T-helper 1 cell (primary cell): Measurements from ENCODE around the gene PLPP7.

Experiments used
- DNase-seq, 5 donors: peaks; one replicate each; pipeline ENCODE4 v3.0.0-alpha.2; 2012 to 2020

The PLPP7 gene

DNA sequence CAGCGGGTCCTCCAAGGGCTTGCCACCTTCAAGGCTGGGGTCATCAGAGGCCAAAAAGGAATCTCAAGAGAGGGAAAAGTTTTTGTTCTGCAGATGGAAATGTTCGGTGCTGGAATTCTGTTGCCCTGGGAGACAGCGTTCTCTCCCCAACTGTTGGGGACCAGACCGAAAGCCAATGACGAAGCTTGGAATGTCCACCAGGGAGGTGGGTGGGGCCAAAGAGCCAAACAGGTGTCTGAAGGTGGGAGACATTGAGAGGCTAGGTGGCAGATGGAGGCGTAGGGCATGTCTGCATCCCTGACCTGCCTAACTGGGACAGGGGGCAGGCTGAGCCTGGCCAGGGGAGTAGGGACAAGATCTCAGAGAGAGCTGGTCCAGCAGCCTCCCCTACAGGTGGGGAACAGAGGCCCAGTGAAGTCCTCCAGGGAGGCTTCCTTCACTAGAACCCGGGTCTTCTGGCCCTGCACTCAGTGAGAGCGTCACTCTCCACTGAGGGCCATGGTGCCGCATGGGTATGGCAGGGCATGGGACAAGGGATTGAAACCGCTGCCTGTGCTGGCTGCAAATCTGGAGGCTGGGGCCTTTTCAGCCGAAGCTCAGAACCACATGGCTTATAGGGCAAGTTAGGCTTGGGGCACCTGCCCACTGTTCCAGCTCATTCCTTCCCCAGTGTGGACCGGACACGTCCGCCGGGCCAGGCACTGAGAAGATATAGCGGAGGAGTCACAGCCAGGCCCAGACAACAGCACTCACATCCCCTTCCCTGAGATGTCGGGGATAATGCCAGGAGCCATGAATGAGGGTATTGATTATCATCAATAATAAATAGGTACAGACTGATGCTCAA, 8.2 kb upstream of the PLPP7 start:
- no peak for DNase-seq

DNA sequence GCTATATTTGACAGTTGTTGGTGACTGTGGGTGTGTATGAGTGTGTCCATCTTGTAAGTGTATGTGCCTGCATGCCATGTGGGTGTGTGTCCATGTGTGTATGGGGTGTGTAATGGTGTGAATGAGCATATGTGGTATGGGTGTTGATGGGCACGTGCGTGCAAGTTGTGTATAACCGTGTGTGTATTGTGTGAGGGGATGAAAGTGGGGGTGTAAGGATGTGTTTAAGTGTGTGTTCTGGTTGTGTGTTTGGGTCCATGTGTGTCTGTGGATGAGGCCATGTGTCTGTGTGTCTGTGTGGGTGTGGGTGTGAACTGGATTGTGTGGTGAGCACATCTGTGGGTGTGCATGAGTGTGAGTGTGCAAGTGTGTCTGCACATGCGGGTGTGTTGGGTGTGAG, 7.3 kb upstream of the PLPP7 start:
- DNase-seq: no peak

DNA sequence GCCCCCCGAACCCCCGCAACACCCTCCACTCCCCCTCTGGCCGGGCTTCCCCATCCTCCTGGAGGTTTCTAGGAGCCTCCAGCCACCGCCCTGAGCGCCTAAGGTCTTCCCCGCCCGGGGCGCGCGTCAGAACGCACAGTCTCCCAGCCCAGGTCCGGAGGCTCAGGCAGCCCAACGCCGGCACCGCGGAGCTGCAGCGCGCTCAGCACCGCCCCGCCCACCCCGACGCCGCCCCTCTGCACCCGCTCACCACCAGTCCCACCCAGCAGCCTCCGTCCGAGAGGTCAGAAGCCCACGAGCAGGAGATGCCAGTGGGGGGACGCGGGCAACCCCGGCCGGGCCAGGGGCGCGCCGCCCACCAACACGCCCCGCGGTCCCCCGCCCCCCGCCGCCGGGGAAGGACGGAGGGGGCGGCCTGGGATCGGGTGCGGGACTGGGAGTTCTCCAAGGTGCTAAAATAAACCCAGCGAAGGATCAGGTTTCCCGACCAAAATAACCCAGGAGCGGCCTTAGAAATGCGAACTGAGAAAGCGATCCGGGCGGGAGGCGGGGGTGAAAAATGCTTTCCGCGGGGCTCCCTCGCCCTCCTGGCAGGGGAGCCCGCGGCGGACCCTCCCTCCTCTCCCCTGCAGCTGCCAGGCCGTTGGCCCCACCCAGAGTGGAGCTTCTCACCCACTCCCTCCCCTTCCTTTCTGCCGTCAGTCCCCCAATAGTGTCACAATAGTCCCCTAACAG, 6.7 kb upstream of the PLPP7 start:
- no peak for DNase-seq

DNA sequence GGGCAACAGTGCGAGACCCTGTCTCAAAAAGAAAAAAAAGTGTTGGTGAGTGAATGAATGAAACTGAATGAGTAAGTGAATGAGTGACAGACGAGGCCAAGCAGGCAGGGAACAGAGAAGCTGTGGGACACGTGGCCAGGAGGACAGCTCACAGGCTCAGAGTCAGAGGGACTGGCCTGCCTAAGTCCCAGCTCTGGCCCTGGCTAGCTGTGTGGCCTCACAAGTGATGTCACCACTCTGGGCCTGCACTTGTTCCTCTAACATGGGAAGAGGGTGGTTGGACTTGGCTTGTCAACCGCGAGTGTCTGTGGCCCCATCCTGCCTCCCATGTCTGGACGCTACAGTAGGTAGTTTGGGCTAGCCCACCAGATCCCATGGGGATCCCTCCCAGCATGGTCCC, 4.7 kb upstream of the PLPP7 start:
- DNase-seq: no peak

DNA sequence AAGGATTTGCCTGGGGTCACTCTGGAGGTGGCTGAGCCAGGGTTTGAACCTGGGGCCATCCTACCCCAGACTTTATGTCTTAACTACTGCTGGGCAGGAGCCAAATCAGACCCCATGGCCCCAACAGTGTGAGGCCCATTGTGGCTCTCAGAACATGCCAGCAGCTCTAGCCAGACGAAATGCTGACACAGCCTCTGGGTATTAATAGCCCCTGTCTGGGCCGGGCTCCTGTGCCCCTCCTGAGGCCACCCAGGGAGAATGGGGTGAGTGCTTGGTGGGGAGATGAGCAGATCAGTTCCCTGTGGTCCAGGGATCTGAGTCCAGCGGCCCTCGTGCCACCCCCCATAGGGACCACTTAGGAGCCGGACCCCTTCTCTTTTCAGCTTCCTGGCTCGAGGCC, 2.2 kb upstream of the PLPP7 start:
- no peak for DNase-seq

DNA sequence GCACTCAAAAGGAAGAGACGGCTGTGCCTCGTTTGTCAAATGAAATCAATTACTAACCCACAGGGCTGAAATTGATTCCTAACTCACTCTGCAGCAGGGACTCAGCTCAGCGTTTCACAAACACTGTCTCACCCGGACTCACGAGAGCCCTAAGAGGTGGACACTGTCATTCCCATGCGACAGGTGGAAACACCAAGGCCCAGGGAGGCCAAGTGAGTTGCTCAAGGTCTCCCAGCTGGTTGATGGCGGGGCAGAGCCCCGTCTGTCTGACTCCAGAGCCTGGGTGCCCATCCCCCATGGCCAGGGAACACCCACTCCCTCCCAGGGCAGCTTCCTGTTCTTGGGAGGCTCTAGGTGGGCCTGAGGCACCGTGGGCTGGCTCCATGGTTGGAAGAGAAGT, 1.3 kb upstream of the PLPP7 start:
- no peak for DNase-seq

DNA sequence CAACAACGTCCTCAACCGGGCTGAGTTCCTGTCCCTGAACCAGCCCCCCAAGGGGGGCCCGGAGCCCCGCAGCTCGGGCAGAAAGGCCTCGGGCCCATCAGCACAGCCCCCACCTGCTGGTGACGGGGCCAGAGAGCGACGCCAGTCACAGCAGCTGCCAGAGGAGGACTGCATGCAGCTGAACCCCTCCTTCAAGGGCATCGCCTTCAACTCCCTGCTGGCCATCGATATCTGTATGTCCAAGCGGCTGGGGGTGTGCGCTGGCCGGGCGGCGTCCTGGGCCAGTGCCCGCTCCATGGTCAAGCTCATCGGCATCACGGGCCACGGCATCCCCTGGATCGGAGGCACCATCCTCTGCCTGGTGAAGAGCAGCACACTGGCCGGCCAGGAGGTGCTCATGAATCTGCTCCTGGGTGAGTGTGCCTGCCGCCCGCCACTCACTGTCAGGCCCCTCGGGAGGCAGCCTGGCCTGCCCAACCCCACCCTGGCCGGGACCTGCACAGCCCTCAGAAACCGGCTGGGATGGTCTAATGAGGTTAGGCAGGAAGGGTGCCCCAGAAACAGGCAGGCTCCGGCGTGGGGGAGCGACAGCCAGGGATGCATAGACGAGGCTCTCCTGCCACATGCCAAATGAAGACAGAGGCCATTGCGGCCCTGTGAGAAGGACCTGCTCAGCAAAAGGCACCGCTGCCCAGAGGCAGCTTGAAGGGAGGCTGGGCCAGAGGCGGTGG, 678 bp downstream of the PLPP7 start:
- DNase-seq: no peak

DNA sequence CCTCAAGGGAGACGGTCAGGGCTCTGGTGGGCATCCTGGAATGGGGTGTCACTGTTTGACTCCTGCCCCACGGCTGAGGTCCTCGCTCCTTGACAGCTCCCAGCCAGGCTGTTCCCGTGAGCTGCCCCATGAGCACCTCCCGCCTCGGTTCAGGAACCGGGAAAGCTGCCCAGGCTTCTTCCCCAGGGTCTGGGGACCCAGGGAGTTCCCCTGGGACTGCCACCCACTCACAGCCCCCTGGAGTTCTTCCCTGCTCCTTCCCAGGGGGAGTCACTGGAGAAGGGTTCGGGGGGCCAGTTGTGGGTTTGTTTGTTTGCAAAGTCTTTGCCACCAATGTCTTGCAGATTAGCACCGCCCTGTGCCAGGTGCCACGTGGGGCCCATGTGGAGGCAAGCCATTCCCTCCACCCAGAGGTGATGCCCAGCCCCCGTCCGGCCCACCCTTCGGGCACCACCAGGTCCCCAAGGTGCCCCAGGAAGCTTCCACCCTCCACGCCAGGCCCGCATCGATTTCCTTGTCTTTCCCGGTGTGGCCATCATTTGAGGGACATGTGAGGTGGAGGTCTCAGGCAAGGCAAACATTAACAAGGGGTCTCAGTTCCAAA, 1.3 kb downstream of the PLPP7 start:
- DNase-seq: no peak

DNA sequence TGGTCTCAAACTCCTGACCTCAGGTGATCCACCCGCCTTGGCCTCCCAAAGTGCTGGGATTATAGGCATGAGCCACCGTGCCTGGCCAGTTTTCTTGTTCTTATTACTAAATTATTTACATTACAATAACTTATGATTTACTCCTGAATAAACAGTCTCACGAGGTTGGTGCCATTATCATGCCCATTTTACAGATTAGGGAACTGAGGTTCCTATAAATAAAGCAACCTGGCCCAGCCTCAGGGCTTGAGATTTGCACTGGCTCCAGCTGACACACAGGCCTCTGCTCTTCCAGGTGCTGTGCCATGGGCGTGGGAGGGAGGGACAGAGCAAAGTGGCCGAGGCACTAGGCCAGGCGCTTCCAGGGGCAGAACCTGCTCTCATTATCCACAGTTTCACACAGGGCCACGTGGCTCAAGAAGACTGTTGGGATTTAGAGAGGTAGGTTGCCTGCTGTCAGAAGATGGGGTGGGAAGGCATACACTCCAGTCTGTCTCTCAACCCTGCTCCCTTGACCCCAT, 2.3 kb downstream of the PLPP7 start:
- DNase-seq: no peak

DNA sequence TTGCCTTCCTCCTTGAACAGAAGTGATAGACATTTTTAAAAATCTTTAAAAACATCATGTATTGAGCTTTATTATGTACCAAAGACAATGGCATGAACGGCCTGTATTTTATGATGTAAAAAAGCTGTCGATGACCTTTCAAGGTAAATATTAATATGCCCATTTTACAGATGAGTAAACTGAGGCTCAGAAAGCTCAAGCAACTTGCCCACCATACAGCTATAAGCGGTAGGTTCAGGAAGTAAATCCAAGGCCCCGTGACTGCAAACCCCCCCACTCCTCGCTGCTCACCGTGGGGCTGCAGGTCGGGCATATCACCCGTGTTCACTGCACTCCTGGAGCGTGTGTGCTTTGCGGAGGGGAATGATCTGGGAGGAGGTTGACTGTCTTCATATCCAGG, 3.4 kb downstream of the PLPP7 start:
- no peak for DNase-seq

DNA sequence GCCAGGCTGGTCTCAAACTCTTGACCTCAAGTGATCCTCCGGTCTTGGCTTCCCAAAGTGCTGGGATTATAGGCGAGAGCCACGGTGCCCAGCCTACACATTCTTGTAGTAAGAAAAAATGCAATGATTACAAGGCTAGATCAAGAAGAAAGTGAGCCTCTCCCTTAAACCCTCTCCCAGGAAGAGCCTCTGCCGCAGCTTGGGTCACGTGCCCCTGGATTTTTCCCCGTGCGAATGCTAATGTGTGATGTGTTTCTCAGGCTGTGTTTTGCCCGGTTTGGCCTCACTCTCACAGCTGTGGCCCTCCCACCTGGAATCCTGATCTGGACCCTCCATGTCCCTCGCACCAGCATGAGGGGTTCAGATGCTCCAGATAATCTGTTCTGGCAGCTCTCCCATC, 6.9 kb downstream of the PLPP7 start:
- no peak for DNase-seq

DNA sequence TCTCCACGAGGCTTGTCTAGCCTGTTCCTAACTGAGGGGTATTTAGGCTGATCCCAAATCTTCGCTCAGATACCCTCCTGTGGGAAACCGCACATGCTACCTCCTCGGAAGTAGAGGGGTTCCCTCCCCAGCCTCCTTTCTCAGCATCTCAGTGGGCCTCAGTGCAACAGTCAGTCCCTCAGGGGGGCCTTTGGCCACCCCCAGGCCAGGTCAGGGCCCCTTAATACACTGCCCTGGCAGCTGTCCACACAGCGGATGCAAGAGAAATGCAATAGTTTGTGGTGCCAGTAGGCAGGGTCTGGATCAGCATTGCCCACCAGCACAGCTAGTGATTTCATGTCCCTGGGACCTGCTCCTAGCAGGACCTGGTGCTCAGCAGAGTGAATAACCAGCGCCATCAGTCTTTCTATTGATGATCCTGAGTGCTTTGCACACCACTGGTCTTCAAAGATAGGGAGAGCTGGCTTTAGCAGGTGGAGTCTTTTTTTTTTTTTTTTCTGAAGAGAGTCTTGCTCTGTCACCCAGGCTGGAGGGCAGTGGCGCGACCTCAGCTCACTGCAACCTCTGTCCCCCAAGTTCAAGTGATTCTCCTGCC, 7.5 kb downstream of the PLPP7 start:
- DNase-seq: no peak

DNA sequence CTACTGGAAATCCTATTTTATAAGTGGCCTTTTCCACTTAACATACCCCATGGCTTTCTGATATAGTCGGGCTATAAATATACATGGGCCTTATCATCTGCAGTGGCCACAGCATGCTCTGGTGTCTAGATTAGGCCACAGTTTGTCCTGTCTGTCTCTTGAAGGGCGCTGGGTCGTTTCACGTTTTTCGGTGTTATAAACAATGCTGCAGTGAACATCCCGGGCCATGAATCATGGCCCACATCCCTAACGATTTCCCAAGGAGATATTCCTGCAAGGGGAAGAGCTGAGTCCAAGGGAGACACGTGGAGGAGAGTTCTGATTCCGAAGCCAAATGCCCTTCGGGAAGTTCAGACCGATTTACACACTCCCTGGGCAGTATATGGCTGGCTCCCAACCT, 8.4 kb downstream of the PLPP7 start:
- DNase-seq: no peak

DNA sequence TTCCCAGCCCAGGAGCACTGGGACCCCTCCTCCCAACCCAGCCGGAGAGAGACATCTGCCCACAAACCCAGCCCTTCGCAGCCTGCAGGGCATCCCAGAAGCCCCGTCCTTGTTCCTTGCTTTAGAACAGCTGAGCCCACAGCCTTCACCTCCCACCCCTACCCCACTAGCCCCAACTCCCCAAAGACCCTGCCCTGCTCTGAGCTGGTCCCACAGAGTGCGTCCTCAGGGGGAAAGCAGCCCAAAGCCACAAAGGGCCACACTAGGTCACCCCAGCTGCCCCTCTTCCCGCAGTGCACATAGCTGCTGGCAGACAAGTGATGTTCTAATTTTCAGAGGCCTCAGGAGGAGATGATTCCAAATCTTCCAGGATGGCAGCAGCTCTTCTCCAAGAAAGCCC, 8.8 kb downstream of the PLPP7 start:
- DNase-seq: no peak

DNA sequence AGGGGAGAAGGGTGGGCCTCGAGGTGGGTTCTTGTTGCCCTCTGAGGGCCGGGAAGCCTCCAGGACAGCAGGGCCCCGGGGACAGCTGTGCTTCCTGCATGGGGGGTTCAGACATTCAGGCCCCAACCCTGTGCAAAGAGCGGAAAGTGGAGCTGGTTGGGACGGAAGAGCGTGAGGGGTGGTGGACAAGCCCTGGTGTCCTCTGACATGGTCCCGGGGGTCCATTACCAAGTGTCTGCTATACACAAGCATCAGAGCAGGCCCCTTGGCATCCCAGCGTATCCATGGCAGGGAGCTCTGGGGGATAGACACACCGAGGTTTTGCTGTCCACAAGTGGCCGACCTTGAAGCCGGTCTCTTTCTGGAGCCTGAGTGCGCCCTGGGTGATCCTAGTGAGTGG, 9.3 kb downstream of the PLPP7 start:
- no peak for DNase-seq

DNA sequence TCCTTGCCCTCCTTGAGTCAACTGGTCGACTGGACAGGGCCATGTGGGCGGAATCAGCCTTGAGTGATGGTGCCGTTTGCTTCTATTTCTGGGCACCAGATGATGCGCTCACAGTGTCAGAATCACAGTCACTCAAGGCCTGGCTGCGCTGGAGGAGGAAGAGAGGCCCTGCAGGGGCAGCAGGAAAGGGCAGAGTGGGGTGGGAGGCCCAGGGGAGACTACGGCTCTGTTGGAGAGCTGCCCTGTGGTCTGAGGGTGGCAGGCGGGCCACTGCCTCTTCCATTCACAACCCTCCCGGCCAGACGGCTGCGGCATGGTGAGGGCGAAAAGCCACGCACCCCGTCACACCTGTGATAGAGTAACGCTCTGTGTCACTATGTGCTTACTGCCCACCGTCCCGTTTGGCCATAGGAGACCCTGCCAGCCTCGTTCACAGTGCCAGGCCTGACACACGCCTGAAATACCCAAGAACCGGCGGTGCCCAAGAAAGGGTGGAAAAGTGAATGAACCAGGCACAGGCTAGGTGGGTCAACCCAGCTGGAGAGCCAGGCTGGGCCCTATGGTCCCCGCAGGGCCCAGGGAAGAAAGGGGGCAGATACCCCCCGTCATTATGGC, 9.9 kb downstream of the PLPP7 start:
- no peak for DNase-seq

DNA sequence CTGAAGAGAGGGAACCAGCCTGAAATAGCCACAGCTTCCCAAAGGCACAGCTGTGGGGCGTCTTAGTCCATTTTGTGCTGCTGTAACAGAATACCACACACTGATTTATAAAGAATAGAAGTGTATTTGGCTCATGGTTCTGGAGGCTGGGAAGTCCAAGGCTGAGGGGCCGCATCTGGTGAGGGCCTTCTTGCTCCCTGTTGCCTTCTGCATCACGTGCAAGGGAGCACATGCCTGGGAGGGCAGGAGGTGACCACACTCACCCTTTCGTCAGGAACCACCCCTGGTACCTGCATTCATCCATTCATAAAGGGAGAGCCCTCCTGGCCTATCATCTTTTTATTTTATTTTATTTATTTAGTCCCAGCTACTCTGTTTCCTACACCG, 10.4 kb downstream of the PLPP7 start:
- no peak for DNase-seq

DNA sequence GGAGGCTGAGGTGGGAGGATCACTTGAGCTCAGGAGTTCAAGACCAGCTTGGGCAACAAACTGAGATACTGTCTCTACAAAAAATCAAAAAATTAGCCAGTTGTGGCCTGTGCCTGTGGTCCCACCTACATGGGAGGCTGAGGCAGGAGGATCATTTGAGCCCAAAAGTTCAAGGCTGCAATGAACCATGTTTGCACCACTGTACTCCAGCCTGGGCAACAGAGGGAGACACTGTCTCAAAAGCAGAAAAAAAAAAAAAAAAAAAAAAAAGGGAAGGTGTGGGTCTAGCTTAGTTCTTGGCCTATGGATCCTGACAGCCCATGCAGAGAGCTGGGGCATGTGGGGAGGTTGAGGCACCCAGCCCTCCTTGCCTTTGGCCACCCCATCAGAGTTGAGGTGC, 10.9 kb downstream of the PLPP7 start:
- no peak for DNase-seq

DNA sequence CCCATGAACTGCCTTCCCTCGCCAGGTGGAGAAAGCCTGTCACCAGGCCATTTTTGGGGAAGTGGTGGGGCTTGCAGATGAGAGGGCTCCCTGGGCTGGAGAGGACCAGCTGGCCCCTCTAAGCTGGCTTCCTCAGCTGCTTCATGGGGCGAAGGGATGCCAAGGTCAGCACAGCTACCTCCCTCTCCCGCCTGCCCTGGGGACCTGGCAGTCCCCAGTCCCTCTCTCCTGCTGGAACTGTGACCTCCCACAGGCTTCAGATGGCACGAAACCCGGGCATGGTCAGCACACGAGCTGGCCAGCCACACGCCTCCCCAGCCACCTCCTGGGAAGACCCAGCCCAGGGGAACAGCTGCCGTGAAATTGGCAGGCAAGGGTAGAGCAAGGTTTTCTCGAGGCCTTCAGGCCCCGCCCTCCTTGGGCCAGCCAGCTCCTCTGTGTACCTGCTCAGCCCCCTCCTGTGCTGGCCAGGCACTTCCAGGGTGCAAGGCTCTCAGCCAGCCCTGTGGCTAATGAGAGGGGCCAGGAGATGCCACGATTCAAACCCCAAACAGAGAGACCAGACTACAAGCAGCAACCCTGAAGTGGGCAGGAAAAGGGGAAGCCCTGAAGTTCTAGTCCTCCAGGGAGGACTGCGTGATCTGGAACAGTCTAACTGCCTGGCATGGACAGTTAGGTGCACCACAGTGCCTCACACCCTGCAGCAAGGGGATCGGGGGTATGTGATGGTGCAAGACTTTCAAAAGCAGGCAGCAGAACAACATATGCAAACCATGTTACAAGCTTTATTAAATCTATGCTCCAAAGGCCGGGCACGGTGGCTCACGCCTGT, 12.9 kb downstream of the PLPP7 start:
- DNase-seq: no peak

DNA sequence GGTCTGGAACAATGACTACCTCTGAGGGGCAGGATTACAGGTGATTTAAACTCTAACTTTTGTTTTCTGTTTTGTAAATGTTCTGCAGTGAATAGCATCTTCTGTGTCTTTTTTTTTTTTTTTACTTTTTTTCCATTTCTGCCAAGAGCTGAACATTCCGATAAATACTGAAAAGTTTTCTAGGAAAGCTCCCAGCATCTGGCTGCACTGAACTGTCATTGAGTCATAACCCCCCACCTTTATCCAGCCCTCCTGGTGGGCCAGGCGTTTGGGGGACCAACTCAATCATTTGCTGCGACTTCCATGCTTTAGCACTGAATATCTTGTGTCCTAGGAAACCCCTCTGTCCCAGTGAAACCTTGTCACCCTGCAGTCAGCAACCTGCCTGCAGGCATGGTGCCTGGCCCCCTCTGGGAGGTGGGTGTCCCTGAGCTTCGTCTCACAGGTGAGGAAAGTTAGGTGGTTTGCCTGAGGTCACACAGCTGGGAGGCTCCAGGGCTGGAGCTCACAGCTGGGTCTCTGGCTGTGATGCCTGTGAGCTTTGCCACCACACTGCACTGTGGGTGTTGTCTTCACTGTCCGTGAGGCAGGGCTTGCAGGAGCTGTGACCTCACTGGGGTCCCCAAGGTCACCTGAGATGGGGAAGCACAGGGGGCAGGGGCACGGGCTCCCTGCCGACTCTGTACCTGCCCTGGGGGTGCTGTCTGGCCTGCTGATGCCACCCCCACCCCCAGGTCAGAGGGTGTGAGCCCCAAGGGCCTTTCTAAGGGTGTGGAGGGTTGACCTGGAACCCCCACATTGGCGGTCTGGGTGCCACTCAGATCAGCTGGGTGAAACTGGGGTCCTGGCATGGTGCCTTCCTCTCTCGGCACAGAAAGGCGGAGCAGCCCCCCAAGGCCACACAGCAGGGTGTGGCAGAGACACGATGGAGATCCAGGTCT, 14.1 kb downstream of the PLPP7 start:
- no peak for DNase-seq
